HepG2 (cell line): Measurements from ENCODE around the gene ATN1. TPM values are rescaled to one million over a fixed set of nuclear protein-coding genes. Genes with fewer than 3 reads are reported as not detected.

Experiments used
- CEBPB ChIP-seq: IDR thresholded peaks from 2 replicates; pipeline ENCODE4 v1.6.1; 2011; ENCODE audit warnings: low read depth, low read length, improper control_type of control experiment, borderline replicate concordance
- HIVEP1 ChIP-seq: sonication (generic); formaldehyde crosslinking; IDR thresholded peaks from 2 replicates; pipeline ENCODE4 v1.4.0; 2020; ENCODE audit warnings: mild to moderate bottlenecking, missing genetic modification reagents
- HOXA3 ChIP-seq: sonication (generic); formaldehyde crosslinking; IDR thresholded peaks from 2 replicates; pipeline ENCODE4 v1.5.0; 2020; ENCODE audit warnings: missing genetic modification reagents
- LRRFIP1 ChIP-seq: sonication (generic); formaldehyde crosslinking; conservative IDR thresholded peaks from 2 replicates; pipeline ENCODE4 v1.4.0; 2020; ENCODE audit warnings: missing genetic modification reagents
- NAIF1 ChIP-seq: sonication (generic); formaldehyde crosslinking; IDR thresholded peaks from 2 replicates; pipeline ENCODE4 v1.5.0; 2020; ENCODE audit warnings: mild to moderate bottlenecking, missing genetic modification reagents, borderline replicate concordance
- NFE2L1 ChIP-seq: sonication (generic); formaldehyde crosslinking; IDR thresholded peaks from 2 replicates; pipeline ENCODE4 v1.4.0; 2020; ENCODE audit warnings: missing genetic modification reagents, mild to moderate bottlenecking, borderline replicate concordance
- POLR2AphosphoS2 ChIP-seq: IDR thresholded peaks from 2 replicates; pipeline ENCODE4 v1.6.1; 2011; ENCODE audit warnings: low read depth, low read length, improper control_type of control experiment
- PRPF4 ChIP-seq: fragments of 200-400 bp; formaldehyde crosslinking; IDR thresholded peaks from 2 replicates; pipeline ENCODE4 v1.6.1; 2016; ENCODE audit warnings: low read length, low read depth; ENCODE audit not compliant: poor library complexity, severe bottlenecking
- RNF2 ChIP-seq: fragments of 450-650 bp; conservative IDR thresholded peaks from 2 replicates; pipeline ENCODE4 v1.6.1; 2016; ENCODE audit warnings: low read depth
- SOX6 ChIP-seq, 2 experiments: fragments of 450-650 bp in 1 of 2; sonication (generic) in 1 of 2; formaldehyde crosslinking in 1 of 2; IDR thresholded peaks; 2 replicates each; pipeline versions ENCODE4 v1.4.0 to v1.6.1; 2017 to 2020; ENCODE audit warnings: antibody characterized with exemption in 1 of 2, mild to moderate bottlenecking in 1 of 2, missing genetic modification reagents in 1 of 2
- SP2 ChIP-seq: sonication (generic); formaldehyde crosslinking; IDR thresholded peaks from 2 replicates; pipeline ENCODE4 v1.5.1; 2020; ENCODE audit warnings: mild to moderate bottlenecking, missing genetic modification reagents
- SRSF9 ChIP-seq: fragments of 200-400 bp; formaldehyde crosslinking; IDR thresholded peaks from 2 replicates; pipeline ENCODE4 v1.6.1; 2018; ENCODE audit warnings: borderline replicate concordance, mild to moderate bottlenecking, low read depth, low read length; ENCODE audit not compliant: insufficient read depth, poor library complexity, severe bottlenecking
- TEAD2 ChIP-seq: sonication (generic); formaldehyde crosslinking; IDR thresholded peaks from 2 replicates; pipeline ENCODE4 v1.9.0; 2021; ENCODE audit warnings: missing genetic modification reagents
- TRIM22 ChIP-seq: fragments of 450-650 bp; IDR thresholded peaks from 2 replicates; pipeline ENCODE4 v1.6.1; 2017
- ZBTB38 ChIP-seq: sonication (generic); formaldehyde crosslinking; IDR thresholded peaks from 2 replicates; pipeline ENCODE4 v1.5.1; 2020; ENCODE audit warnings: mild to moderate bottlenecking, missing genetic modification reagents
- ZNF205 ChIP-seq: IDR thresholded peaks from 2 replicates; pipeline ENCODE4 v1.6.1; 2018; ENCODE audit warnings: missing biosample characterization, missing genetic modification reagents
- ZNF34 ChIP-seq: sonication (generic); formaldehyde crosslinking; IDR thresholded peaks from 2 replicates; pipeline ENCODE4 v1.4.0; 2020; ENCODE audit warnings: mild to moderate bottlenecking, missing genetic modification reagents, borderline replicate concordance
- ZNF709 ChIP-seq: sonication (generic); formaldehyde crosslinking; IDR thresholded peaks from 2 replicates; pipeline ENCODE4 v1.5.0; 2020; ENCODE audit warnings: mild to moderate bottlenecking, missing genetic modification reagents
- ZNF776 ChIP-seq: sonication (generic); formaldehyde crosslinking; IDR thresholded peaks from 2 replicates; pipeline ENCODE4 v1.4.0; 2020; ENCODE audit warnings: mild to moderate bottlenecking, missing genetic modification reagents
- polyA plus RNA-seq, 8 experiments: library from polyadenylated mRNA; depleted of rRNA in 3 of 8; stranded (reverse) in 7 of 8; unstranded in 1 of 8; fragments of >200 nt; fragmentation: Illumina TruSeq in 4 of 8; extraction: Trizol in 4 of 8; gene quantifications; 2 replicates each; pipeline versions ENCODE4 v1.2.1 to v1.2.3, GENCODE V29; 2011 to 2016; ENCODE audit warnings: low read depth in 4 of 8, missing spikeins in 1 of 8, mixed read lengths in 1 of 8; ENCODE audit not compliant: insufficient read depth in 1 of 8
- total RNA-seq, 5 experiments: library from RNA; depleted of rRNA; stranded (reverse); fragments of >200 nt; fragmentation: Illumina TruSeq; extraction: Trizol; gene quantifications; 2 replicates each; pipeline ENCODE4 v1.2.3, GENCODE V29; 2016; ENCODE audit warnings: low read depth in 1 of 5
- TF ChIP-seq, protein P1 (sequence below): sonication (generic); formaldehyde crosslinking; IDR thresholded peaks from 2 replicates; pipeline ENCODE4 v1.5.0; 2020; ENCODE audit warnings: mild to moderate bottlenecking, missing genetic modification reagents
- TF ChIP-seq, protein P2 (sequence below): sonication (generic); formaldehyde crosslinking; IDR thresholded peaks from 2 replicates; pipeline ENCODE4 v1.4.0; 2020; ENCODE audit warnings: missing genetic modification reagents

The ATN1 gene
- total and polyA plus RNA-seq, 2 of the 13 experiments (the other 11 are each of a cell fraction or from before 2014, with no cell fraction given), result 2.1 to 8.6 TPM

DNA sequence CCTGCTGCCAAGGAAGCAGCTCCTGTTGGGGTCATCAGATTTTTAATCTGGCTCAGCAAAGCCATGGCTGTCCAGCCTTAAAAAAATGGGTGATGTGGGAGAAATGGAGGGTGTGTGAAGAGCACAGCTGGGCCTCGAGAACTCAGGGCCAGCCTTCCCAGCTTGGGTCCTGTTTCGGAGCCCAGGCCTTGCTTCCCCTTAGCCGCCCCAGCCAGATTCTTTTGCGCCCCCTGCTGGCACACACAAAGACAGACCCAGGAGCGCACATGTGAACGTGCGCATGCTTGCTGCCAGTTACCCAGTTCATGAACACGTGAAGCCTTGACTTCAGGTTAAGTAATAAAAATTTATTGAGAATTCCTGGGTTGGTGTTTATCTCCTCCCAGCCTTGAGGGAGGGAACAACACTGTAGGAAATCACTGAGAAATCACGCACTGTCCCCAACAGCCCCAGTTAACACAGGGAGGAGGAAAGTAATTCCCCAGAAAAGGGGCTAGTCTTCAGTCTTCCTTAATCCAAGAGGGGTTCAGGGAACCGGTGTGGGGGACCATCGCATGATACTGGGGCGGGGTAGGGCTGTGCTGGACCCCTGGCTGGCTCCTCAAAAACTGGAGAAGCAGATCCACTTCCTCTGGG is 37.4 kb downstream of the ATN1 start (continued):
- TF ChIP-seq LRRFIP1 (CRISPR knock-in tag), result no peak
- TF ChIP-seq TRIM22, result no peak
- no peak for TF ChIP-seq SRSF9
- TF ChIP-seq RNF2, result no peak
- no peak for TF ChIP-seq HIVEP1 (CRISPR knock-in tag)
- TF ChIP-seq ZNF34 (CRISPR knock-in tag), result no peak
- TF ChIP-seq SP2 (CRISPR knock-in tag), result no peak
- TF ChIP-seq CEBPB, result no peak
- no peak for TF ChIP-seq ZNF709 (CRISPR knock-in tag)
- no peak for TF ChIP-seq SOX6 (IDR thresholded peaks at IDR 0.05)
- 0 out of 2 replicates have a peak, but pooled peaks have one; percentile 27 for TF ChIP-seq SOX6 (CRISPR knock-in tag; IDR thresholded peaks at IDR 0.05)
- no peak for TF ChIP-seq NAIF1 (CRISPR knock-in tag)
- TF ChIP-seq ZNF776, result no peak
- TF ChIP-seq, protein P1, sequence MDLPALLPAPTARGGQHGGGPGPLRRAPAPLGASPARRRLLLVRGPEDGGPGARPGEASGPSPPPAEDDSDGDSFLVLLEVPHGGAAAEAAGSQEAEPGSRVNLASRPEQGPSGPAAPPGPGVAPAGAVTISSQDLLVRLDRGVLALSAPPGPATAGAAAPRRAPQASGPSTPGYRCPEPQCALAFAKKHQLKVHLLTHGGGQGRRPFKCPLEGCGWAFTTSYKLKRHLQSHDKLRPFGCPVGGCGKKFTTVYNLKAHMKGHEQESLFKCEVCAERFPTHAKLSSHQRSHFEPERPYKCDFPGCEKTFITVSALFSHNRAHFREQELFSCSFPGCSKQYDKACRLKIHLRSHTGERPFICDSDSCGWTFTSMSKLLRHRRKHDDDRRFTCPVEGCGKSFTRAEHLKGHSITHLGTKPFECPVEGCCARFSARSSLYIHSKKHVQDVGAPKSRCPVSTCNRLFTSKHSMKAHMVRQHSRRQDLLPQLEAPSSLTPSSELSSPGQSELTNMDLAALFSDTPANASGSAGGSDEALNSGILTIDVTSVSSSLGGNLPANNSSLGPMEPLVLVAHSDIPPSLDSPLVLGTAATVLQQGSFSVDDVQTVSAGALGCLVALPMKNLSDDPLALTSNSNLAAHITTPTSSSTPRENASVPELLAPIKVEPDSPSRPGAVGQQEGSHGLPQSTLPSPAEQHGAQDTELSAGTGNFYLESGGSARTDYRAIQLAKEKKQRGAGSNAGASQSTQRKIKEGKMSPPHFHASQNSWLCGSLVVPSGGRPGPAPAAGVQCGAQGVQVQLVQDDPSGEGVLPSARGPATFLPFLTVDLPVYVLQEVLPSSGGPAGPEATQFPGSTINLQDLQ, result no peak
- peak; percentile 71 for TF ChIP-seq HOXA3
- TF ChIP-seq TEAD2 (CRISPR knock-in tag), result peak; percentile 74; the same call in 1 of the 2 replicates
- peak; percentile 38 for TF ChIP-seq PRPF4
- TF ChIP-seq ZBTB38 (CRISPR knock-in tag), result peak; percentile 92
- TF ChIP-seq, protein P2, sequence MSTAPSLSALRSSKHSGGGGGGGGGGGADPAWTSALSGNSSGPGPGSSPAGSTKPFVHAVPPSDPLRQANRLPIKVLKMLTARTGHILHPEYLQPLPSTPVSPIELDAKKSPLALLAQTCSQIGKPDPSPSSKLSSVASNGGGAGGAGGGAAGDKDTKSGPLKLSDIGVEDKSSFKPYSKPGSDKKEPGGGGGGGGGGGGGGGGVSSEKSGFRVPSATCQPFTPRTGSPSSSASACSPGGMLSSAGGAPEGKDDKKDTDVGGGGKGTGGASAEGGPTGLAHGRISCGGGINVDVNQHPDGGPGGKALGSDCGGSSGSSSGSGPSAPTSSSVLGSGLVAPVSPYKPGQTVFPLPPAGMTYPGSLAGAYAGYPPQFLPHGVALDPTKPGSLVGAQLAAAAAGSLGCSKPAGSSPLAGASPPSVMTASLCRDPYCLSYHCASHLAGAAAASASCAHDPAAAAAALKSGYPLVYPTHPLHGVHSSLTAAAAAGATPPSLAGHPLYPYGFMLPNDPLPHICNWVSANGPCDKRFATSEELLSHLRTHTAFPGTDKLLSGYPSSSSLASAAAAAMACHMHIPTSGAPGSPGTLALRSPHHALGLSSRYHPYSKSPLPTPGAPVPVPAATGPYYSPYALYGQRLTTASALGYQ (CRISPR knock-in tag), result no peak
- 0 out of 2 replicates have a peak, but pooled peaks have one; percentile 69 for TF ChIP-seq POLR2AphosphoS2
- TF ChIP-seq NFE2L1 (CRISPR knock-in tag), result no peak
- TF ChIP-seq ZNF205 (CRISPR knock-in tag), result 0 out of 2 replicates have a peak, but pooled peaks have one; percentile 25
